Left lung (tissue), 10 donors: ENCODE measurements around the gene NOC4L. TPM values are rescaled to one million over a fixed set of nuclear protein-coding genes. Genes with fewer than 3 reads are reported as not detected.

ENCODE experiments used
- ATAC-seq: fragments of 200-7000 bp; cut with Tn5 transposase; one replicate; pipeline ENCODE4 v1.9.1; 2020; ENCODE audit warnings: moderate library complexity
- DNase-seq, 4 donors: peaks; one replicate each; pipeline ENCODE4 v3.0.0-alpha.2; 2013 to 2020
- H3K27ac ChIP-seq, 2 donors: fragments of 200-600 bp; sonication (generic) in 1 of 2; one replicate each; pipeline versions ENCODE4 v1.5.0 to v1.8.0; 2020 to 2021
- H3K27me3 ChIP-seq, 2 donors: fragments of 200-600 bp; sonication (generic) in 1 of 2; one replicate each; pipeline versions ENCODE4 v1.5.0 to v1.8.0; 2020 to 2021
- H3K36me3 ChIP-seq, 2 donors: fragments of 200-600 bp; sonication (generic) in 1 of 2; one replicate each; pipeline versions ENCODE4 v1.5.0 to v1.8.0; 2020 to 2021
- H3K4me1 ChIP-seq, 2 donors: fragments of 200-600 bp; one replicate each; pipeline ENCODE4 v1.8.0; 2021
- H3K4me3 ChIP-seq, 2 donors: fragments of 200-600 bp; sonication (generic) in 1 of 2; one replicate each; pipeline versions ENCODE4 v1.5.0 to v1.8.0; 2020 to 2021; ENCODE audit warnings: mild to moderate bottlenecking in 1 of 2
- H3K9me3 ChIP-seq, 2 donors: fragments of 200-600 bp; sonication (generic) in 1 of 2; one replicate each; pipeline versions ENCODE4 v1.5.0 to v1.8.0; 2020 to 2021
- CTCF ChIP-seq, 2 donors: fragments of 200-600 bp; sonication (generic) in 1 of 2; IDR thresholded peaks; one replicate each; pipeline versions ENCODE4 v1.5.0 to v1.8.0; 2021; ENCODE audit warnings: antibody characterized with exemption in 2 of 2
- intact Hi-C, 2 donors: fragments of 100-400 bp; cut with DNase I; formaldehyde crosslinking; loops; one replicate each; pipeline versions ENCODE4 v1.11.2 to v1.14.2; 2022
- polyA plus RNA-seq, 6 donors: library from polyadenylated mRNA; unstranded; fragments of 120-200 nt; gene quantifications; one replicate each; pipeline ENCODE4 v1.2.1, GENCODE V29; 2013; ENCODE audit not compliant: insufficient read length in 6 of 6
- total RNA-seq, 2 donors: library from RNA; stranded (reverse); fragmentation: NEBNext Ultra II Directional; extraction: Animal tissue kit (Norgen Biotek cat#: 25700); gene quantifications; one replicate each; pipeline ENCODE4 v1.2.1, GENCODE V29; 2021
- donor health status: DM: no; HTN: yes; CAD: no.
- donor health status: DM: no; HTN: no; CAD: no.

The NOC4L gene
- total and polyA plus RNA-seq, 8 donors: 10.6 to 19.6 (median 12.5) TPM

DNA sequence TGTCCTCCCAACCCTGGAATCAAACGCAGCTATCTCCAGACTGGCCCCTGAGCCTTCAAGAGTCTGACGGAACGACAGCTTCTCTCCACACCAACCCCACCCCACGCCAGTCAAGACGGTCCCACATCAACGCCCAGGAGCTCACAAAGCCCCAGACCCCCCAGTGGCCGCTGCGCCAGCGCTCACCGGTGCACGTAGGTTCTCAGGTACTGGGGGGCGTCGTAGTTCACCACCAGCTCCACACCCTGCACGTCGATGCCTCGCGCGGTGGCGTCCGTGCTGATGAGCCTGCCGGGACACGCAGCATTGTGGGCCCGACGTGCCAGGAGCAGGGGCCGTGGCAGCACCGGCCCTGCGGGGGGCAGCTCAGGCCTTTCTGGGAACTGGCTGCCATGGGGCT, 4.3 kb upstream of the NOC4L start:
- intact Hi-C loops: no loop called here
- ATAC-seq: no peak
- Histone ChIP-seq H3K36me3 (peaks cover 0 to 50% of the 10 kb centered on the region in 2 donors), H3K27ac (no peak overlapping the region), H3K9me3 (no peaks in the 10 kb centered on the region), H3K4me3 (no peak overlapping the region), H3K4me1 (peaks cover 12 to 17% of the 10 kb centered on the region in 2 donors), H3K27me3 (no peaks in the 10 kb centered on the region)
- DNase-seq: peak in 1 of 4 donors; percentile 67
- TF ChIP-seq CTCF (IDR thresholded peaks at IDR 0.05): no peak

DNA sequence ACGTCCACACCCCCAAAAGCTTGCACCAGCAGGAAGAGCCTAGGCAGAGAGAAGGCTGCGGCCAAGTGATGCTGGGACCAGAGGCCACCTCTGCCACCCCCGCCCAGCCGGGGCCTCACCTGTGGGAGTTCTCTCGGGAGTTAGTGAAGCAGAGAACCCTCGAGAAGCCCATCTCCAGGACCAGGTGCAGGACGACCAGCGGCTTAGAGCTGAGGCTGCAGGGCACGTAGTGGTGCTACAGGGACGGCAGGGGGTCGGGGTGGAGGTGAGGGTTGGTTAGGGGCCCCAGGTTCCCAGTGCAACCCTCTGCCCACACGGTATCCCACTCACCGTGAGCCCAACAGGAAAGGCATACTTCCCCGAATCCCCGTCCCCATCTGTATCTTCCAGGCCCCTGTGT, 3.8 kb upstream of the NOC4L start:
- H3K36me3 ChIP-seq: peaks cover 0 to 50% of the 10 kb centered on the region in 2 donors
- no peaks in the 10 kb centered on the region for H3K27me3 ChIP-seq
- no peak overlapping the region for H3K4me3 ChIP-seq
- no peaks in the 10 kb centered on the region for H3K9me3 ChIP-seq
- intact Hi-C loops: no loop called here
- no peak for TF ChIP-seq CTCF (IDR thresholded peaks at IDR 0.05)
- ATAC-seq: no peak
- peak in 1 of 4 donors; percentile 51 for DNase-seq
- H3K27ac ChIP-seq: no peak overlapping the region
- peaks cover 17 to 23% of the 10 kb centered on the region in 2 donors for H3K4me1 ChIP-seq

GRCh38 chr12:132140918-132141841, 3.1 kb upstream of the NOC4L start:
- Histone ChIP-seq H3K4me3 (no peak overlapping the region), H3K36me3 (peaks cover 0 to 50% of the 10 kb centered on the region in 2 donors), H3K4me1 (peaks cover 17 to 29% of the 10 kb centered on the region in 2 donors), H3K27ac (no peak overlapping the region), H3K27me3 (no peaks in the 10 kb centered on the region), H3K9me3 (no peaks in the 10 kb centered on the region)
- TF ChIP-seq CTCF (IDR thresholded peaks at IDR 0.05): no peak
- intact Hi-C loops: no loop called here
- no peak for ATAC-seq
- DNase-seq: peak in 1 of 4 donors; percentile 73

DNA sequence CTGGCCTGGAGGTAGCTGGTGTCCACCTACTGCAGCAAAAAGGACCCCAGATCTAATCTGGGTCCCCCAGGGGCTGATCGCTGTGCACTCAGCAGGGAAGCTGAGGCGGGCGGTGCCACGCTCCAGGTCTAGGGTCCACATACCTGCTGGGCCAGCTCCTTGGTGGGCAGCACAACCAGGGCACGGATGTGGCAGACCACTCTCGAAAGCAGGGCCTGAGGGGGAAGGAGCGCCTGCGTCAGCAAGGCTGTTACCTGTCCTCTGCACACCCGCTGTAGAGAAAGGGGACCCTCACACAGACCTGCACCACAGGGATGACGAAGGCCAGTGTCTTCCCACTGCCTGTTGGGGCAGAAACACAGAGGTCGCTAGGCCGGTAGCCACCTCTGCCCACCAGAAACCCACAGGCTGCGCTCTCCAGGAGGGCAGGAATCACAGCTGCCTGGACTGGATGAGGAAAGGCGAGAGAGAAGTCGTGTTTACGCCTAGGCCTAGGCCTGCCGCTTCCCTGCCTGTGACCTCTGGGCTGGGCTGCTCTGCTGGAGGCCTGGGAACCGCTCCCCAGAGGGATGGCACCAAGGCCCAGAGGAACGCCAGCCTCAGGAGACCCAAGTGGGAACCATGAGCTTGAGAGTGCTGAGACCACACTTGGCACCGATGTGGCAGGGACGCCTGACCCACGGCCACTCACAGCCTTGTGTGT, 2.1 kb upstream of the NOC4L start:
- H3K27me3 ChIP-seq: no peaks in the 10 kb centered on the region
- no peaks in the 10 kb centered on the region for H3K9me3 ChIP-seq
- TF ChIP-seq CTCF (IDR thresholded peaks at IDR 0.05): no peak
- H3K4me1 ChIP-seq: peaks cover 17 to 32% of the 10 kb centered on the region in 2 donors
- ATAC-seq (no peak), DNase-seq (peak in 1 of 4 donors; percentile 71)
- H3K36me3 ChIP-seq: peaks cover 0 to 52% of the 10 kb centered on the region in 2 donors
- H3K4me3 ChIP-seq: no peak overlapping the region
- intact Hi-C loops: no loop called here
- H3K27ac ChIP-seq: no peak overlapping the region
